Bladder microvascular endothelial cell (primary cell): Measurements from ENCODE around the gene CECR2. TPM values are rescaled to one million over a fixed set of nuclear protein-coding genes. Genes with fewer than 3 reads are reported as not detected.

Experiments
- total RNA-seq: library from RNA; depleted of rRNA; stranded (reverse); fragments of >200 nt; gene quantifications from 2 replicates; pipeline ENCODE4 v1.2.3, GENCODE V29; 2014

CECR2 gene
- total RNA-seq: under 0.01 and 0.06 TPM in 2 replicates

GRCh38 chr22:17369439-17370025 is at the start of gene CECR2:
Gene CECR2 (plus strand): TSS chr22:17369460. CDS start chr22:17369784, 324 bp downstream.

GRCh38 chr22:17562906-17563870 is 193.9 kb downstream of the CECR2 start, which contains the start of gene SLC25A18:
Gene SLC25A18 (plus strand): TSS chr22:17563498. CDS start chr22:17579945, 16,447 bp downstream.

Other genes with a start within 250 kb of the CECR2 start
- gene TMEM121B, start 248.1 kb upstream of the CECR2 start, total RNA-seq: under 0.01 and 0.13 TPM in 2 replicates
- 31.2 and 32.0 TPM in 2 replicates for gene HDHD5, start 210.2 kb upstream of the CECR2 start, total RNA-seq
- 2.8 and 10.8 TPM in 2 replicates for gene ADA2, start 150.0 kb upstream of the CECR2 start, total RNA-seq
- gene SLC25A18, start 194.0 kb downstream of the CECR2 start, total RNA-seq: not detected in 2 replicates